Subcutaneous abdominal adipose tissue (tissue), 5 donors: ENCODE results near the gene GIMAP1.
A peak's percentile ranks its signal among the peaks of the same experiment; 100 is the strongest.

Source experiments
- H3K27ac ChIP-seq: one replicate; pipeline ENCODE4 v1.7.0; 2013; ENCODE audit warnings: low read depth, mild to moderate bottlenecking, inconsistent platforms, low read length, moderate library complexity
- H3K27me3 ChIP-seq, 5 donors: one replicate each; pipeline ENCODE4 v1.7.0; 2013; ENCODE audit warnings: low read length in 5 of 5, inconsistent platforms in 1 of 5; ENCODE audit not compliant: control insufficient read depth in 5 of 5, insufficient read depth in 4 of 5
- H3K36me3 ChIP-seq, 5 donors: one replicate each; pipeline ENCODE4 v1.7.0; 2013; ENCODE audit warnings: low read length in 5 of 5; ENCODE audit not compliant: control insufficient read depth in 5 of 5, insufficient read depth in 5 of 5
- H3K4me1 ChIP-seq, 5 donors: one replicate each; pipeline ENCODE4 v1.7.0; 2013; ENCODE audit warnings: low read length in 5 of 5, mild to moderate bottlenecking in 3 of 5, moderate library complexity in 1 of 5; ENCODE audit not compliant: control insufficient read depth in 5 of 5, insufficient read depth in 5 of 5
- H3K4me3 ChIP-seq, 5 donors: one replicate each; pipeline ENCODE4 v1.7.0; 2013; ENCODE audit warnings: low read length in 5 of 5, low read depth in 1 of 5
- H3K9ac ChIP-seq, 5 donors: one replicate each; pipeline ENCODE4 v1.7.0; 2013; ENCODE audit warnings: low read length in 5 of 5, mild to moderate bottlenecking in 4 of 5, moderate library complexity in 3 of 5
- H3K9me3 ChIP-seq, 5 donors: one replicate each; pipeline ENCODE4 v1.7.0; 2013; ENCODE audit warnings: low read length in 5 of 5; ENCODE audit not compliant: control insufficient read depth in 5 of 5
- donor health status: healthy.
- donor health status: healthy.
- donor health status: healthy.
- donor health status: healthy.
- donor health status: healthy.

The GIMAP1 gene

DNA sequence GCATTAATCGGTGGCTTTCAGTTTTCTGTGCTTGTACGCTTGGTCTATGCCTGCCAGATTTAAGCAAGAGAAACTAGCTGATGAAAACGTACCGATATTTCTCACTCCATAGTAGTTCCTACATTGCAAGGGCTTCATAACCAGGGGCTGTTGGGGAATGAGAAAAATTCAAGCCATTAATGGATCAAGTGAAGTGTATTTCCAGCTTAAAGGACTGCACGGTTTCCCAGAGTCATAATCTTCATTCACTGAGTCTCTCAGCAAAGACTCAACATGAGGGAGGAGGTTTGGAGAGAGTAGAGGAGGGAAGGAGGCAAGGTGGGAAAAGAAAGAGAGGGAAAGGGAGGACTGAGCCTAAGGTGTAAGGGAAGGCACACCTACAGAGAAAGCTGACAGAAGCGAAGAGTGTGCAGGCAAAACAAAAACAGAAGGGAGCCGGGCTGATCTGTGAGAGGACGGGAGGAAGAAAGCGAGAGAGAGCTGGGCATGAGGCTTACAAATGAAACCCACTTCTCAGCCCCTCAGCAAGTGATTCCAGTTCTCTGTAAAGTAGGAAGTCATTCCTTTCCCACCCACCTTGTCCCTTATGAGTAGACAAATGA is 30.3 kb upstream of the GIMAP1 start:
- peaks cover 0 to 16% (median 7%) of the 10 kb centered on the region in 5 donors for H3K36me3 ChIP-seq
- H3K27me3 ChIP-seq, result no peaks in the 10 kb centered on the region
- H3K4me3 ChIP-seq, result peak overlapping the region; percentile 59 to 76 (median 68)
- H3K4me1 ChIP-seq, result peaks cover 0 to 36% (median 10%) of the 10 kb centered on the region in 5 donors
- peak overlapping the region; percentile 78 for H3K27ac ChIP-seq
- no peaks in the 10 kb centered on the region for H3K9me3 ChIP-seq
- peak overlapping the region; percentile 57 to 94 (median 76) for H3K9ac ChIP-seq

GRCh38 chr7:150688630-150689029 is 27.8 kb upstream of the GIMAP1 start:
- Histone ChIP-seq H3K9ac (no peak overlapping the region), H3K4me3 (peak overlapping the region in 1 of 5 donors; percentile 32), H3K9me3 (peaks cover 0 to 3% (median 0%) of the 10 kb centered on the region in 5 donors), H3K36me3 (peaks cover 0 to 25% (median 9%) of the 10 kb centered on the region in 5 donors), H3K4me1 (peaks cover 0 to 36% (median 10%) of the 10 kb centered on the region in 5 donors), H3K27ac (no peak overlapping the region), H3K27me3 (no peaks in the 10 kb centered on the region)

GRCh38 chr7:150695654-150696053 is 20.8 kb upstream of the GIMAP1 start:
- Histone ChIP-seq H3K4me1 (no peaks in the 10 kb centered on the region), H3K27ac (no peak overlapping the region), H3K4me3 (no peak overlapping the region), H3K36me3 (peaks cover 0 to 17% (median 3%) of the 10 kb centered on the region in 5 donors), H3K27me3 (no peaks in the 10 kb centered on the region), H3K9me3 (peaks cover 0 to 36% (median 20%) of the 10 kb centered on the region in 5 donors), H3K9ac (no peak overlapping the region)

- no peaks in the 10 kb centered on the region for H3K36me3 ChIP-seq
- no peak overlapping the region for H3K9ac ChIP-seq
- H3K4me3 ChIP-seq, result no peak overlapping the region
- no peaks in the 10 kb centered on the region for H3K27me3 ChIP-seq
- H3K4me1 ChIP-seq, result no peaks in the 10 kb centered on the region
- no peak overlapping the region for H3K27ac ChIP-seq
- H3K9me3 ChIP-seq, result peaks cover 12 to 60% (median 32%) of the 10 kb centered on the region in 5 donors
Observed at GRCh38 chr7:150703209-150703608, 13.2 kb upstream of the GIMAP1 start.

DNA sequence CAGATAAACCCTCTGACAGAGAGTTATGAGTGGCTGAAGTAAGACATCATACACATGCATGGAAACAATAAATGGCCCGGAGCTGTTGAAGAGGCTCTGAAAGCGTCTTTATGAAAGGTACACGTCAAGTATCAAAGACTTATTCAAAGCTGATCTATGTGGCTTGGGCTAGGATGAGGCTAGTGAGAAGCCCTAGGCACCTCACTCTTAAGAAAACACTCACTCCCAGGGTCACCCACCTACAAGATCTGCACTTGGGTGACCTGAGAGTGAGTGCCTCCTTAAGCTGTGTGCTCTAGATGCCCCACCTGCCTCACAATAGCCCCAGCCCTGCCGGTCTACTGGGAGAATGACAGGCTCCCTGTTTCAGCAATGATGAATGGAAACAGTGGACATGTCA is 1.1 kb upstream of the GIMAP1 start:
- Histone ChIP-seq H3K27ac (peak overlapping the region; percentile 78), H3K4me3 (no peak overlapping the region), H3K9ac (peak overlapping the region in 2 of 5 donors; percentile 28 to 84), H3K4me1 (peaks cover 0 to 38% (median 5%) of the 10 kb centered on the region in 5 donors), H3K36me3 (peaks cover 0 to 11% (median 4%) of the 10 kb centered on the region in 5 donors), H3K9me3 (peaks cover 0 to 11% (median 4%) of the 10 kb centered on the region in 5 donors), H3K27me3 (no peaks in the 10 kb centered on the region)

DNA sequence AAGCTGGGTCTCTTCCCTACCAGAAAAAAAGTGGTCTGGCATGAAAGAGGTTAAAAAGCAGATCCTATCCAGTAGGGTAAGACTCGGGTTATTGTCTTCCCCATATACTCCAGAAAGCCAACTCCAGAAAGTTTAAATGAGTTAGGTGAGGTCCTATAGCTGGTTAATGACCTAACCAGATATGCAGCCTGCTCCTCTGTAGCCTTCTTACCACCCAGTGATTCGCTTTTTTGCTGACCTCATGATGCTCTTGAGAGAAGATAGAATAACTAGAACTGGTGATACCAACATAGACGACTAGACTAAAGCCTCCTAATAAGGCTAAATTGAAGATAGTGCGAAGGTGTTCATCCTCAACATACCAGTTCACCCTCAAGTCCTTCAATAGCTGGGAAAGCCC is 675 bp upstream of the GIMAP1 start:
- Histone ChIP-seq H3K27ac (peak overlapping the region; percentile 78), H3K9ac (peak overlapping the region in 3 of 5 donors; percentile 28 to 84 (median 75)), H3K4me1 (peaks cover 0 to 42% (median 5%) of the 10 kb centered on the region in 5 donors), H3K4me3 (peak overlapping the region in 3 of 5 donors; percentile 25 to 90 (median 75)), H3K9me3 (peaks cover 0 to 11% (median 4%) of the 10 kb centered on the region in 5 donors), H3K36me3 (peaks cover 0 to 16% (median 8%) of the 10 kb centered on the region in 5 donors), H3K27me3 (no peaks in the 10 kb centered on the region)

GRCh38 chr7:150716939-150717338 is 526 bp downstream of the GIMAP1 start:
- H3K4me3 ChIP-seq, result peak overlapping the region; percentile 49 to 90 (median 76)
- H3K9me3 ChIP-seq, result peaks cover 0 to 11% (median 4%) of the 10 kb centered on the region in 5 donors
- peaks cover 0 to 19% (median 13%) of the 10 kb centered on the region in 5 donors for H3K36me3 ChIP-seq
- peaks cover 0 to 53% (median 5%) of the 10 kb centered on the region in 5 donors for H3K4me1 ChIP-seq
- H3K27ac ChIP-seq, result peak overlapping the region; percentile 78
- no peaks in the 10 kb centered on the region for H3K27me3 ChIP-seq
- peak overlapping the region; percentile 2 to 98 (median 75) for H3K9ac ChIP-seq

DNA sequence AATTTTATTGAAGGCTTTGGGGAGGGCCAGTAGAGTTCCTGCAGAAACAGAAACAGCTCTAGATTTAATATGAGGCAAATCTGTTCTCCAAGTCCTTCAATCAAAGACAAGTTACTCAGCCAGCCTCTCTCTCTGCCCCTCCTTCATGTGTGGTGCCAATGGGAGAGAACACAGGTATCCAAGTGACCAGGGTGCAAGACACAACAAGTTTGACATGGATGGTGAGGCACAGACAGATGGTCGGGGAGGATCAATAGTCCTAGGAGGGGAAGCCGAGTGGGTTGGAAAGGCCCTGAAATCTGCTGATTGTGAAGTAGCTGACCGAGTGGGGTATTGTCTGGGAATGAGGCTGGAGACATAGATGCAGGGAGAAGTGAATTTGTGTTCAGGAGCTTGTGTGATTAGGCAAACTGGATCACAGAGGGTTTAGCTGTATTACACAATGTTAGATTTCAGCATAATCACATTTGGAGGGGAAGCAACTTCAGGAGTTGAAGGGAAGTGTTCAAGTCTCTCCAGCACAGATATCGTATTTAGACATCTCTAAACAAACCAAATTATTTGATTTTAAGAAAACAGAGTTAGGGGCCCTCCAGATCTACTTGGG is 1.5 kb downstream of the GIMAP1 start:
- Histone ChIP-seq H3K9me3 (peaks cover 0 to 4% (median 2%) of the 10 kb centered on the region in 5 donors), H3K4me3 (peak overlapping the region; percentile 12 to 90 (median 75)), H3K9ac (peak overlapping the region in 3 of 5 donors; percentile 2 to 84 (median 53)), H3K36me3 (peaks cover 0 to 19% (median 14%) of the 10 kb centered on the region in 5 donors), H3K4me1 (peaks cover 0 to 61% (median 5%) of the 10 kb centered on the region in 5 donors), H3K27ac (peak overlapping the region; percentile 78), H3K27me3 (no peaks in the 10 kb centered on the region)

DNA sequence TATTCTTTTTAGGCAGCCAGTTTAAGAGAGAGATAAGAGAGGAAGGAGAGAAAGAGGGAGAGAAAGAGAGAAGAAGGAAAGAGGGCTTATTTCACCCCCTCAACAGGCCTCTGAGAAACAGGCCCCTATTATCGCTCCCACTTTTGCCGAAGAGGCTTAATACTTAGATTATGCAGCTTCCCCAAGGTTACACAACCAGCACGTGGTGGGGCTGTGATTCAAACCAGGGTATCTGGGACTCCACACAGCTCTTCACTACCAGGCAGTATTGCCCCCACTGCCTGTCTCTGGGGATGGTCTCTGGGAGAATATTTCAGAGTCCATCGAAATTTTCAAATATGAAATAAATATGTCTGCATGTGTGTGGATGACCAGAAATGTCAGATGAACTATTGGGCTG is 3.0 kb downstream of the GIMAP1 start:
- no peaks in the 10 kb centered on the region for H3K27me3 ChIP-seq
- peaks cover 0 to 19% (median 14%) of the 10 kb centered on the region in 5 donors for H3K36me3 ChIP-seq
- H3K9ac ChIP-seq, result no peak overlapping the region
- H3K9me3 ChIP-seq, result peaks cover 0 to 2% (median 0%) of the 10 kb centered on the region in 5 donors
- peak overlapping the region; percentile 78 for H3K27ac ChIP-seq
- H3K4me1 ChIP-seq, result peaks cover 0 to 71% (median 5%) of the 10 kb centered on the region in 5 donors
- no peak overlapping the region for H3K4me3 ChIP-seq
